HL-60/S4 treated with retinoic acid at 250 ng/mL for 4 days and 3 days (cell line): ENCODE results near the gene DOC2B.
"Not testable (repeated sequence)": the region's sequence is repeated elsewhere in the genome, so short reads cannot be mapped to it uniquely, and the experiment has no call there.

Experiments
- in situ Hi-C: fragments of 300-500 bp; cut with MboI; formaldehyde crosslinking; loops from 2 replicates; pipeline ENCODE4 v1.7.0; 2022; ENCODE audit warnings: low sequenced_read_pairs

The DOC2B gene

GRCh38 chr17:193426-193810 is 12.0 kb upstream of the DOC2B start:
- in situ Hi-C loops = no loop called here

DNA sequence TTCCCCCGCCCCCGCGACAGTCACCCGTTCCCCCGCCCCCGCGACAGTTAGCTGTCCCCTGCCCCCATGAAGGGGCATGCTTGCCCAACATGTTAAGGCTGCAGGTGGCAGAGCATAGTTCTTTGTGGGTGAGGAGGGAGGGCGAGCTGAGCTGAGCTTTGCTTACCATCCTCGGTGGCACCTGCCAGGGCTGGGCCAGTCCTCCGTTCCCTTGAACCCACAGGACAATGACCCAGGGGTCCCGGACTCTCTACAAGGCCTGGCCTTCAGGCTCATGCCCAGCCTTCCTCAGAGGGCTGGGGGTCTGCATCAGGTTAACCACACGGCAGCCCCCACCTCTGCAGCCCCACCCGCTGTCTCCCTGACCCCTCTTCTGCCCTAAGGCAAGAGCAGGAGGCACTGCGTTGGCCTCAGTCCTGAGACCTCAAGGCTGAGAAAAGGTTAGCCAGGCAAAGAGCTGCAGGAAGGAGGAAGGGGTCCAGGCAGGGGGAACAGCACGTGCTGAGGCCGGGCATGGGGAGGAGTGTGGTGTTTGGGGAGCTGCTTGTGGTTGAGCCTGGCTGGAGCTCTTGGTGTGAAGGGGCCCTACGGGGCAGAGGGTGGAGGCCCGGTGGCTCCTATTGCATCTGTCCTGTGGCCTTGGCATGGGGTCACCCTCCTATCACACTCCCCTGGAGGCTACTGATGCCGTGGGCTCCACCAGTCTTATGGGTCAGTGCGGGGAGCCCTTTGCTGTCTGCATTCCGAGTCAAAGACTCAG is 11.4 kb upstream of the DOC2B start:
- in situ Hi-C loops = no loop called here

DNA sequence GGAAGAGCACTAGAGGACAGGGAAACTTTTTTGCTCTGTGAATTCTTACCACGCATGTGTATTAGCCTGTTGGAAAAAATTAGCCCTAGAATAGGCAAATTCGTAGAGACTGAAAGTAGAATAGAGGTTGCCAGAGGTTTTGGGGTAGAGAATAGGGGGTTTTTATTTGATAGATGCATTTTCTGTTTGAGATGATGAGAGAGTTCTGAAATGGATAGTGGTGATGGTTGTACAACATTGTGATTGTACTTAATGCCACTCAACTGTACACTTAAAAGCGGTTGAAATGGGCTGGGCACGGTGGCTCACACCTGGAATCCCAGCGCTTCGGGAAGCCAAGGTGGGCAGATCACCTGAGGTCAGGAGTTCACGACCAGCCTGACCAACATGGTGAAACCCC is 8.0 kb upstream of the DOC2B start:
- in situ Hi-C loops = no loop called here

GRCh38 chr17:187130-187529 is 5.7 kb upstream of the DOC2B start:
- in situ Hi-C loops = no loop called here

DNA sequence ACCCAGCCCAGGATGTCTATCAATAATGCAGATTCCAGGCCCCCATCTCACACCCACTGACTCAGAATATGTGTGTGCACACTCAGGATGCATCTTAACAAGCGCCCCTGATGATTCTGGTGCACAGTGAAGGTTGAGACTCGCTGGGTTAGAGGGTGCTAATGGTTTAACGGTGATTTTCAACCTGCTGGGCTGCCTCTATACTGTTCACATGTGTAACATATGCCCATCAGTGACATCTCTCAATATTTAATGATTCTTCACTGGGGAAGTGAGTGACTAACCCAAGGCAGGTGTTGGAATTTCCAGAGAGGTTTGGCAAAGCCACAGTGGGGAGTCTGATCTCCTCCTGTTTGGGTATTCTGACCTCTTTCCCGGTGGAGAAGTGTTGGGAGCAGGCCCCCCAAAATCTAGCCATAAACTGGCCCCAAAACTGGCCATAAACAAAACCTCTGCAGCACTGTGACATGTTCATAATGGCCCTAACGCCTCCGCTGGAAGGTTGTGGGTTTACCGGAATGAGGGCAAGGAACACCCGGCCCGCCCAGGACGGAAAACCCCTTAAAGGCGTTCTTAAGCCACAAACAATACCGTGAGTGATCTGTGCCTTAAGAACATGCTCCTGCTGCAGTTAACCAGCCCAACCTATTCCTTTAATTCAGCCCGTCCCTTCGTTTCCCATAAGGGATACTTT is 4.1 kb upstream of the DOC2B start:
- in situ Hi-C loops = no loop called here

- in situ Hi-C loops = no loop called here
These were observed 1.6 kb upstream of the DOC2B start for GRCh38 chr17:183021-183420.

DNA sequence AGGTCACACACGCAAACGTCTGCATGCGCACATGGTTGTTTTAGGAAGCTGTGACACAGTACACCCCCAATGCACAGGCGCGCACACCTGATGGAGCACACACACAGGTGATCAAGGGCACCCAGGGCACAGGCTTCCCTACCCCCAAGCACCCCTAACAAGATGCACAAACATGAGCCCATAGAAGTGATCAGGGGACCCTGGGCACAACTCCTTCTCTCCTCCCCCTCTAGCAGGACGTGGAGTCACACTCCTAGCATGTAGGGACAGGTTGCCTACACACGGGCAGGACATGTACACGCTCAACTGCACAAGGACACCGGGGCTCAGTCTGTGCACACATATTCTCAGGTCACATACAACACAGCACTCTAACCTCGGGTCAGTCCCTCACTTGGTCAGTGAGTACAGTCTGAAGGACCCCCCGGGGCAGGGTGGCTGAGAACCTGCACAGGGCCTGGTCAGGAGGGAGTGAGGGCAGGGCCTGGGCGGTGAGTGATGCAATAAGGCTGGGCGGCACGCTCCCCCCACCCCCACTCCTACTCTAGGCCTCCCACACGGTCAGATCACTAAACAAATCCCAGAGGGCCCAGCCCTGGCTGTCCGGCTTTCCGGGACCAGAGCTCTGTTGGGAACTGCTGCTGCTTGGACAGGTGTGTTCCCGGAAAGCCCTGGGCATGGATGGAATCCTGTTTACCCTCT is 751 bp upstream of the DOC2B start:
- in situ Hi-C loops = no loop called here

DNA sequence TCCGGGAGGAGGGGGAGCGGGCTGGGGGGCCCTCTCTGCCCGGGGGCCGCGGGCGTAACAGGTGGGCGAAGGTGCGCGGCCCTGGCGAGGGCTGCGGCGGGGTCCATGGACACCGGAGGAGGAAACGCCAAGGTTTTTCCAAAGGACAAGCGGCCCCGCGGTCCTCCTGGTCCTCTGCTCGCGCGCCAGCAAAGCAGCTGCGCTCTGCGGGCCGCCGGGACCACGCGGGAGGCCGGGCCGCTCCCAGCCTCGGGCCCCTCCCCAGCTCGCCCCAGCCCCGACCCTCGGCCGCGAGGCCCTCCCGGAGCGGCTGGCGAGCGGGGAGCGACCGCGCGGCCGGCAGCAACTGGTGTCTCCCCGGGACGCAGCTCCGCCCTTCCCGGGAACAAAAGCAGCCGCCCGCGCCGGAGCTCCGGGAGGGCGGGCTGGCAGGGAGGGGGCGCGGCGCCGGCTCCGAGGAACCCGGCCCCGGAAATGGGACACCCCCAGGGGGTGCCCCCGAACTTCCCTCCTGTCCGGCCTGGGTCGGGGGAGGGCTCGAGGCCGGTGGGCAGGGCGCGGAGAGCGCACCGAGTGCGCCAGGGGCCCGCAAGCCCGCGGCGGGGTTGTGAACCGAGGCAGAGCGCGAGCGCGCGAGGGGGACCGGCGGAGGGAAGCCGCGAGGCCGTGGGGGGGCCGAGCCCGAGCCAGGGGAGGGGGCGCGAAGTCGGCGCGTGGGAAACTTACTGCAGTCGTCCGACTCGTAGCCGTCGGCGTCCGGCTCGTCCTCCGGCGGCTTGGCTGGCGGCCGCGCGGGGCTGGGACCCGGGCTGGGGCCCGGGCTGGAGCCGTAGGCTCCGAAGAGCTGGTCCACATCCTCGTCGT is 837 bp downstream of the DOC2B start:
- in situ Hi-C loops = no loop called here

GRCh38 chr17:179781-180380 is 1.6 kb downstream of the DOC2B start:
- in situ Hi-C loops = no loop called here

DNA sequence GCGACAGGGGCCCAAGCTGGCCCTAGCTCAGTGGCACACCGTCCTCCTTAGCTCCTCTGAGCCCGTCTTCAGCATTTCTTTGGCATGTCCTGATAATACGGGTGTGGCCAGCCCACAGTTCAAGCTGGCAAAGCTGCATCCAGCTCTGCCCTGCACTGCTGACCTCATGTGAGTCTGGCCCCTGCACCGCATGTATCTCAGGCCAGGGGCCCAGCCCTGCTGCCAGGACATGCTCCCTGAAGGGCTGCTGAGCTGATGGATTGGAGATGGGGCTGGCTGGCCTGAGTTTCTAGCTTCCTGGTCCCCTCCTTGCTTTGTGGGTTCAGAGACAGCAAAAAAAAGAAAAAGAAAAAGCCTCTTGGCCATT is 2.4 kb downstream of the DOC2B start:
- in situ Hi-C loops = no loop called here

DNA sequence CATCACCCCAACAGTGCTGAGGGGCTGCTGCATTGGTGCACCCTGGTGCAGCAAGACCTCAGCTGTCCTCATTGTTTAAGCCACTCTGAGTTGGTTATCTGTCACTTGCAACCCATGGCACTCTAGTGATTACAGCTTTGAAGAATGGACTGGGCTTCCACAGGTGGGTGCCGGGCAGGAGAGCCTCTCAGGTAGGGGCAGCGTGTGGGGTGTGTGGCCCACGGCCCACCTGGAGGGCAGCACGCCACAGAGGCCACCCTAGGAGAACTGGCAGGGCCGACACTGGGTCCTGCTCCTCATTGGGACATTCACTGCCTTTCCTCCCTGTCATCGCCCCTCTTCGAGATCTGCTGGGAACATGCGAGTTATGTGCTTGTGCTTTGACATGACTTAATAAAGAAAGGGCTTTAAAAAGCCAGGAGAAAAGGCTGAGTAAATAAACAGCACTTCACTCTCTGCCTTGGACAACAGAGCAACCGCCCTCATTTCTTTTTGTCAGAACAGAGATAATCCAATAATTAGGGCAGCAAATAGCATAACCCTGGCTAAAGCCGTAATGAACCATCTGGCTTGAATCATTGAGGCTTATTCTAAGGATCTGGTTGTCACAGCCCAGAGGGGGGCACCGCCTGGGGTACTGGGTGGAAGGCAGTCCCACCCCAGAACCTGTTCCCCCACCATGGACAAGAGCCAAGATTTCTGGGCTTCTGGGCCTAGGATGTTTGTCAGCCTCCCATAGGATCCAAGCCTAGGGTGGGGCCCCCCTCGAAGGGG is 3.0 kb downstream of the DOC2B start:
- in situ Hi-C loops = no loop called here

GRCh38 chr17:177762-178161 is 3.7 kb downstream of the DOC2B start:
- in situ Hi-C loops = no loop called here

DNA sequence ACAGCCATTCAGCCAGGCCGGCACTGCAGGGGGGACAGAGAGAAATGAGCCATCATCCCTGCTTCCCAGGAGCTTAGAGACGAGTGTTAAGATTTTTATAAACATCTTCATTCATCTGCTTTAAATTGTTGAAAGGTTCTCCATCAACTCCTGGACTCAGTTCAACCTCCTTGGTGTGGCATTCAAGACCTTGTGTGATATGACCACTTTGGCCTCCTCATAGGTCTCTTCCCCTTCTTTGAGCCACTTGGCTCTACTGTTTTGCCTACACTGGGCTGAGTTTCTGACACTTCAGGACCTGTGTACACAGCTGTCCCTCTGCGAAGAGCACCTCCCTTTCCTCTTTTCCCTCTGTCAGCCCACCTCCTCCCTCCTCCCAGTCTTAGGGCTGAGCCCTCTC is 4.3 kb downstream of the DOC2B start:
- in situ Hi-C loops = no loop called here

GRCh38 chr17:173166-173911 is 8.1 kb downstream of the DOC2B start:
- in situ Hi-C loops = no loop called here

GRCh38 chr17:172401-172800 is 9.0 kb downstream of the DOC2B start:
- in situ Hi-C loops = no loop called here

- in situ Hi-C loops = no loop called here
These were observed 9.6 kb downstream of the DOC2B start for GRCh38 chr17:171871-172270.

GRCh38 chr17:170130-170670 is 11.2 kb downstream of the DOC2B start:
- in situ Hi-C loops = no loop called here

DNA sequence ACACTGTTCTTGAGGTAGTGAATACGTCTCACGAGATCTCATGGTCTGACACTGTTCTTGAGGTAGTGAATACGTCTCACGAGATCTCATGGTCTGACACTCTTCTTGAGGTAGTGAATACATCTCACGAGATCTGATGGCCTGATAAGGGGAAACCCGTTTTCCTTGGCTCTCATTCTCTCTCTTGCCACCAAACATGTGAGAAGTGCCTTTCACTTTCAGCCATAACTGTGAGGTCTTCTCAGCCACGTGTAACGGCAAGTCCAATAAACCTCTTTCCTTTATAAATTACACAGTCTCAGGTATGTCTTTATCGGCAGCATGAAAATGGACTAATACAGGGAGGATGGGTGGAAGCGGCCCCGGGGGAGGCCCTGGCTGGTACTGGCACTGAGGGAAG is 12.8 kb downstream of the DOC2B start:
- in situ Hi-C loops = not testable (repeated sequence)

DNA sequence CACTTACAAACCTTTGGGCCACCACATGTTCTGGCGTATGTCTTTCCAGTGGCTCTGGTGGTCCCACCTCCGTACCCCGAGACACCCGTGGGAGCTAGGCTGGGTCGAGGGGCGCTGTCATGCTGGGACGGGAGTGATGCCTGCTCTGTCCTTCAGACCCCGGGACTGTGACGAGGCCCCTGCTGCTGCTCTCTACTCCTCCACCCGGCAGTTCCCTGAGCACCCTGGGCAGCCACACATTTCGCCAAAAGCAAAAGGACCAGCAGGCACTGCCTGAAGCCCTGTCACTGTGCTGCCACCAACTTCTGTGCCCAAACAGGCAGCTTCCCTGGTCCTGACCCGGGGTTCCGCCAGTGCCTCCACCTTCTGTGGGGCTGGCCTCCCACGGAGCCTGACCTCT is 15.5 kb downstream of the DOC2B start:
- in situ Hi-C loops = no loop called here
